Skin epidermis (tissue), 12 donors: ENCODE data around the gene NCKAP5.
A peak's percentile ranks its signal among the peaks of the same experiment; 100 is the strongest.

Experiments used
- H3K27ac ChIP-seq, 21 experiments: fragments of 200-600 bp; sonication (generic) in 11 of 21; one replicate each; pipeline ENCODE4 v1.5.0; 2020; ENCODE audit warnings: mild to moderate bottlenecking in 3 of 21, inconsistent platforms in 2 of 21, moderate library complexity in 2 of 21
- H3K4me3 ChIP-seq, 7 experiments: fragments of 200-600 bp; sonication (generic) in 2 of 7; one replicate each; pipeline ENCODE4 v1.5.0; 2020; ENCODE audit warnings: inconsistent platforms in 2 of 7, mild to moderate bottlenecking in 2 of 7, moderate library complexity in 1 of 7

NCKAP5 gene

GRCh38 chr2:133371286-133371685 is 197.0 kb downstream of the NCKAP5 start:
- H3K4me3 ChIP-seq: no peak overlapping the region
- H3K27ac ChIP-seq: no peak overlapping the region

GRCh38 chr2:133369901-133370658 is 198.2 kb downstream of the NCKAP5 start:
- Histone ChIP-seq H3K27ac (no peak overlapping the region), H3K4me3 (no peak overlapping the region)

- H3K4me3 ChIP-seq: no peak overlapping the region
- H3K27ac ChIP-seq: no peak overlapping the region
These were observed 203.1 kb downstream of the NCKAP5 start for GRCh38 chr2:133365117-133365516.

GRCh38 chr2:133364636-133365035 is 203.6 kb downstream of the NCKAP5 start:
- Histone ChIP-seq H3K4me3 (no peak overlapping the region), H3K27ac (no peak overlapping the region)

GRCh38 chr2:133363884-133364283 is 204.4 kb downstream of the NCKAP5 start:
- no peak overlapping the region for H3K4me3 ChIP-seq

GRCh38 chr2:133362061-133362476 is 206.2 kb downstream of the NCKAP5 start:
- no peak overlapping the region for H3K4me3 ChIP-seq
- H3K27ac ChIP-seq: peak overlapping the region in 6 of 21 experiments; percentile 13 to 71 (median 24)

More at GRCh38 chr2:133363884-133364283, 204.4 kb downstream of the NCKAP5 start:
- H3K27ac ChIP-seq: no peak overlapping the region

GRCh38 chr2:133360882-133361281 is 207.4 kb downstream of the NCKAP5 start:
- Histone ChIP-seq H3K27ac (no peak overlapping the region), H3K4me3 (no peak overlapping the region)

GRCh38 chr2:133360190-133360589 is 208.1 kb downstream of the NCKAP5 start:
- H3K4me3 ChIP-seq: no peak overlapping the region
- H3K27ac ChIP-seq: no peak overlapping the region

- Histone ChIP-seq H3K27ac (peak overlapping the region in 1 of 21 experiments; percentile 17), H3K4me3 (no peak overlapping the region)
These were observed 215.5 kb downstream of the NCKAP5 start for GRCh38 chr2:133352719-133353118.

GRCh38 chr2:133346654-133347053 is 221.6 kb downstream of the NCKAP5 start:
- H3K27ac ChIP-seq: no peak overlapping the region
- H3K4me3 ChIP-seq: no peak overlapping the region

GRCh38 chr2:133345638-133346037 is 222.6 kb downstream of the NCKAP5 start:
- no peak overlapping the region for H3K27ac ChIP-seq
- H3K4me3 ChIP-seq: no peak overlapping the region

GRCh38 chr2:133344849-133345248 is 223.4 kb downstream of the NCKAP5 start:
- no peak overlapping the region for H3K27ac ChIP-seq
- H3K4me3 ChIP-seq: no peak overlapping the region

GRCh38 chr2:133343018-133343352 is 225.3 kb downstream of the NCKAP5 start:
- Histone ChIP-seq H3K4me3 (no peak overlapping the region), H3K27ac (no peak overlapping the region)

- no peak overlapping the region for H3K4me3 ChIP-seq
These were observed 225.8 kb downstream of the NCKAP5 start for GRCh38 chr2:133342286-133343017.

GRCh38 chr2:133341575-133341974 is 226.7 kb downstream of the NCKAP5 start:
- Histone ChIP-seq H3K27ac (no peak overlapping the region), H3K4me3 (no peak overlapping the region)

More at GRCh38 chr2:133342286-133343017, 225.8 kb downstream of the NCKAP5 start:
- no peak overlapping the region for H3K27ac ChIP-seq

GRCh38 chr2:133338224-133338623 is 230.0 kb downstream of the NCKAP5 start:
- H3K27ac ChIP-seq: no peak overlapping the region
- no peak overlapping the region for H3K4me3 ChIP-seq

- no peak overlapping the region for H3K4me3 ChIP-seq
These were observed 233.3 kb downstream of the NCKAP5 start for GRCh38 chr2:133334923-133335322.

GRCh38 chr2:133333181-133333580 is 235.1 kb downstream of the NCKAP5 start:
- no peak overlapping the region for H3K4me3 ChIP-seq
- H3K27ac ChIP-seq: no peak overlapping the region

More at GRCh38 chr2:133334923-133335322, 233.3 kb downstream of the NCKAP5 start:
- H3K27ac ChIP-seq: no peak overlapping the region

GRCh38 chr2:133331436-133331835 is 236.8 kb downstream of the NCKAP5 start:
- H3K27ac ChIP-seq: no peak overlapping the region
- no peak overlapping the region for H3K4me3 ChIP-seq

GRCh38 chr2:133326652-133327397 is 241.4 kb downstream of the NCKAP5 start:
- Histone ChIP-seq H3K27ac (no peak overlapping the region), H3K4me3 (no peak overlapping the region)
